Loucy (cell line): Measurements from ENCODE around the gene LRRFIP1.

Experiments used
- EZH2phosphoT487 ChIP-seq: fragments of 200-600 bp; IDR thresholded peaks from 2 replicates; pipeline ENCODE4 v1.6.1; 2018; ENCODE audit warnings: antibody characterized with exemption, mild to moderate bottlenecking, moderate library complexity, borderline replicate concordance
- TF ChIP-seq, protein P1 (sequence below): fragments of 200-600 bp; sonication (generic); conservative IDR thresholded peaks from 2 replicates; pipeline ENCODE4 v1.5.1; 2014; ENCODE audit warnings: mild to moderate bottlenecking, antibody characterized with exemption, low read length

DNA sequence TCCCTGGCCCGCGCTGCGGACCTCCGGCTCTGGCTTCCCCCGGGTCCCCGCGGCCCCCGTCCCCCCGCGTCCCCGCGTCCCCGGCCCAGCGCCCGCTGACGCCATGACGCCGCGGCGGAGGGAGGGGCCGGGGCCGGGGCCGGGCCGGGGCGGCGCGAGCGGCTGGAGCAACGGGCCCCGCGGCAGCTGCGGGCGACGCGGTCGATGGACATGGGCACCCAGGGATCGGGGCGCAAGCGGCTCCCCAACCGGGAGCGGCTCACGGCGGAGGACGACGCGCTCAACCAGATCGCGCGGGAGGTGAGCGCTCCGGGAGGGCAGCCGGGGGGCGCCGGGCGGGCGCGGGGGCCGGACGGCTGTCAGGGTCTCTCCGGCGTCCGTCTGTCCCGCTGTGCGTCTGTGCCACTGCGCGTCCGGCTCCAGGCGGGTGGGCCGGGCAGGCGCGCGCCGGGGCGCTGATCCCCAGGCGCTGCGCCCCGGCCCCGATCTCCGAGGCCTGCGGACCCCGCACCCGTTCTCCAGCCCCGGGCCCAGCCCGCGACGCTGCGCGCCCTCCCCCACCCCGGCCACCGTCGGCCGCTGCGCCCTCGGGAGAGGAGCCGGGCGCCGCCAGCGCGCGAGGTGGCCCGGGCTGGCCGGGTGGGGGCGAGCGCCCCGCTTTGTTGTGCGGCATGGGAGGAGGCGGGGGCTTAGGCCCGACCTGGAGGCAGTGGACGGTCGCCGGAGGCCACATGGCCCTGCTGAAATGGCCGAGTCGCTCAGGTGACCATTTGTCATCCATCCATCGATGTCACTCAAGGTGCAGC is at the start of gene LRRFIP1:
- TF ChIP-seq, protein P1, sequence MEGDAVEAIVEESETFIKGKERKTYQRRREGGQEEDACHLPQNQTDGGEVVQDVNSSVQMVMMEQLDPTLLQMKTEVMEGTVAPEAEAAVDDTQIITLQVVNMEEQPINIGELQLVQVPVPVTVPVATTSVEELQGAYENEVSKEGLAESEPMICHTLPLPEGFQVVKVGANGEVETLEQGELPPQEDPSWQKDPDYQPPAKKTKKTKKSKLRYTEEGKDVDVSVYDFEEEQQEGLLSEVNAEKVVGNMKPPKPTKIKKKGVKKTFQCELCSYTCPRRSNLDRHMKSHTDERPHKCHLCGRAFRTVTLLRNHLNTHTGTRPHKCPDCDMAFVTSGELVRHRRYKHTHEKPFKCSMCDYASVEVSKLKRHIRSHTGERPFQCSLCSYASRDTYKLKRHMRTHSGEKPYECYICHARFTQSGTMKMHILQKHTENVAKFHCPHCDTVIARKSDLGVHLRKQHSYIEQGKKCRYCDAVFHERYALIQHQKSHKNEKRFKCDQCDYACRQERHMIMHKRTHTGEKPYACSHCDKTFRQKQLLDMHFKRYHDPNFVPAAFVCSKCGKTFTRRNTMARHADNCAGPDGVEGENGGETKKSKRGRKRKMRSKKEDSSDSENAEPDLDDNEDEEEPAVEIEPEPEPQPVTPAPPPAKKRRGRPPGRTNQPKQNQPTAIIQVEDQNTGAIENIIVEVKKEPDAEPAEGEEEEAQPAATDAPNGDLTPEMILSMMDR = no peak
- no peak for TF ChIP-seq EZH2phosphoT487
